ENCODE data around the gene SOCS6. TPM values are rescaled to one million over a fixed set of nuclear protein-coding genes. Genes with fewer than 3 reads are reported as not detected.

SOCS6 gene
- total RNA-seq, 1 experiment from 2014 or later = not detected

DNA sequence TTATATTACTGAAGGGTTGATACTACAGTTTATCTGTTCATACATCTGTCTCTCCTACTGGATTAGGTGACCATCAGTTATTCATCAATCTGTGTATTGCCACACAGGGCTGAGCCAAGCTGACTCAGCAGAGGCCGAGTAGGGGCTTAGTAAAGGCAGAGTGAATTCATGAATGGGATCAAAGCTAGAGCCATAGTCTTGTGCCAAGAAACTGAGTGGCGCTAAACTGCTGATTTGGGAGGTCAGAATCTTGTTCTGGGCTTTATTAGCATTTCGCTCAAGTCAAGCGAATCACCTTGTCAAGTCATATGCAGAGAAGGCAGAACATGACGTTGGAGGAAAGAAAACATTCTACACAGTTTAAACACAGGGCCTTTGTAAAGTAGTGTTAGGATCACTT, 34.1 kb downstream of the SOCS6 start:
- H3K79me2 ChIP-seq (ENCODE audit: low read length) = no peaks in the 10 kb centered on the region
- no peaks in the 10 kb centered on the region for H3K9me2 ChIP-seq (replicated peaks; ENCODE audit: insufficient read depth, low read length)

DNA sequence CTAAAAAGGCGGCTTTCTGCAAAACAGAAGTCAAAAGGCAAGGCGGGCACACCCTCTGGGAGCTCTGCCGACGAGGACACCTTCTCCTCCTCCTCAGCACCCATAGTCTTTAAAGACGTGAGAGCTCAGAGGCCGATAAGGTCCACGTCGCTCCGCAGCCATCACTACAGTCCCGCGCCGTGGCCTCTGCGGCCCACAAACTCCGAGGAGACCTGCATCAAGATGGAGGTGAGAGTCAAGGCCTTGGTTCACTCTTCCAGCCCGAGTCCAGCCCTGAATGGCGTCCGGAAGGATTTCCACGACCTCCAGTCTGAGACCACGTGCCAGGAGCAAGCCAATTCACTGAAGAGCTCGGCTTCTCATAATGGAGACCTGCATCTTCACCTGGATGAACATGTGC, 36.1 kb downstream of the SOCS6 start:
- H2AFZ ChIP-seq (ENCODE audit: low read length) = no peak overlapping the region
- H3K27ac ChIP-seq (ENCODE audit: low read length) = no peak overlapping the region
- no peak overlapping the region for H3K4me3 ChIP-seq (ENCODE audit: low read length)
- no peaks in the 10 kb centered on the region for H3K27me3 ChIP-seq (ENCODE audit: low read length)
- no peaks in the 10 kb centered on the region for H3K9me3 ChIP-seq (ENCODE audit: low read length)
- H3K79me2 ChIP-seq (ENCODE audit: low read length) = no peaks in the 10 kb centered on the region
- H3K9ac ChIP-seq (ENCODE audit: low read length) = no peak overlapping the region
- H3K36me3 ChIP-seq (ENCODE audit: insufficient read depth, low read length) = no peaks in the 10 kb centered on the region
- DNase-seq = no peak
- no peaks in the 10 kb centered on the region for H3K4me1 ChIP-seq (ENCODE audit: low read length)
- H3K4me2 ChIP-seq (ENCODE audit: low read depth, low read length, poor library complexity, severe bottlenecking) = no peak overlapping the region
- no peaks in the 10 kb centered on the region for H4K20me1 ChIP-seq (ENCODE audit: insufficient read depth, low read depth, low read length)
- H3K9me2 ChIP-seq (replicated peaks; ENCODE audit: insufficient read depth, low read length) = no peaks in the 10 kb centered on the region

More for the DNA sequence above, 34.1 kb downstream of the SOCS6 start:
- H3K4me1 ChIP-seq (ENCODE audit: low read length) = no peaks in the 10 kb centered on the region
- H3K9ac ChIP-seq (ENCODE audit: low read length) = no peak overlapping the region
- H3K9me3 ChIP-seq (ENCODE audit: low read length) = no peaks in the 10 kb centered on the region
- H3K4me2 ChIP-seq (ENCODE audit: low read depth, low read length, poor library complexity, severe bottlenecking) = no peak overlapping the region
- no peak overlapping the region for H3K4me3 ChIP-seq (ENCODE audit: low read length)
- H3K27ac ChIP-seq (ENCODE audit: low read length) = no peak overlapping the region
- DNase-seq = no peak
- no peak overlapping the region for H2AFZ ChIP-seq (ENCODE audit: low read length)
- no peaks in the 10 kb centered on the region for H3K36me3 ChIP-seq (ENCODE audit: insufficient read depth, low read length)
- H3K27me3 ChIP-seq (ENCODE audit: low read length) = no peaks in the 10 kb centered on the region
- no peaks in the 10 kb centered on the region for H4K20me1 ChIP-seq (ENCODE audit: insufficient read depth, low read depth, low read length)

DNA sequence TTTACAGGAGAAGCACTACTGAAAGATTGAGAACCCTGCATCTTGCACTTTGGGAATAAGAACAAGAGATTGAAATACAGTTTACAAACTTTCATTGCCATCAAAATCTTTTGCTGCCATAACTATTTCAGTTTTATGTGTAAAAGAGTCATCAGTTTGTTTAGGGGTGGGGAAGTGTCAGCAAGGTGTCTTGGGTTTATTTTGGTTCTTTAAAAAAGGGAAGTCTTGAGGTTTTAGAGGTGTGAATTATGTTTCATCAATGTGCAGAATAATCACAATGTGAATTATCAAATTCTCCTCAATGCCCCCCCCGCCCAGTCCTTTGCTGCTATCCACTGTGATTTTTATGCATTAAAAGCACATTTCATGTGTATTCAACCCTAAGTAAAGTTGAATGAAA, 37.4 kb downstream of the SOCS6 start:
- Histone ChIP-seq H3K79me2 (ENCODE audit: low read length) (no peaks in the 10 kb centered on the region), H3K4me2 (ENCODE audit: low read depth, low read length, poor library complexity, severe bottlenecking) (no peak overlapping the region), H3K4me1 (ENCODE audit: low read length) (no peaks in the 10 kb centered on the region), H3K27me3 (ENCODE audit: low read length) (no peaks in the 10 kb centered on the region), H2AFZ (ENCODE audit: low read length) (no peak overlapping the region), H3K9ac (ENCODE audit: low read length) (no peak overlapping the region), H3K4me3 (ENCODE audit: low read length) (no peak overlapping the region), H4K20me1 (ENCODE audit: insufficient read depth, low read depth, low read length) (no peaks in the 10 kb centered on the region), H3K9me3 (ENCODE audit: low read length) (no peaks in the 10 kb centered on the region), H3K9me2 (replicated peaks; ENCODE audit: insufficient read depth, low read length) (no peaks in the 10 kb centered on the region), H3K36me3 (ENCODE audit: insufficient read depth, low read length) (no peaks in the 10 kb centered on the region), H3K27ac (ENCODE audit: low read length) (no peak overlapping the region)
- DNase-seq = no peak

DNA sequence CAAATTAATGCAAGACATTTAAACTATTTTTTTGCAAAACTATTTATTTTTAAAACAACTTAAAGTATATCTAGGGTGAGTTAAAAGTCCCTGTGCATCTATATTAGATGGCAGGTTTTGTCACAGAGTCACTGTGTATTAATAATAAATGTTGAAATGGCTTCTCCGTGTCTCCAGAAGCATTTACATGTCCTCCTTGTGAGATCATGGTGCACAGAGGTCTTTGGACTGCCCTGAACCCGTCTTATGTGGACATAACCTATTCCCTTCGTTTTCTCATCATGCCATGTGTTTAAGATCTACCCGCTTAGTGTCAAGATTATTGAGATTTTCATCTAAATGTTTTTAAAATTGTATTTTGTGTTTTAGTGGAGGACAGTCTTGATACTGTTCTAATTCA, 39.3 kb downstream of the SOCS6 start:
- Histone ChIP-seq H3K27ac (ENCODE audit: low read length) (no peak overlapping the region), H3K9me2 (replicated peaks; ENCODE audit: insufficient read depth, low read length) (no peaks in the 10 kb centered on the region), H3K4me3 (ENCODE audit: low read length) (no peak overlapping the region), H3K27me3 (ENCODE audit: low read length) (no peaks in the 10 kb centered on the region), H3K9ac (ENCODE audit: low read length) (no peak overlapping the region), H3K79me2 (ENCODE audit: low read length) (no peaks in the 10 kb centered on the region), H3K4me1 (ENCODE audit: low read length) (no peaks in the 10 kb centered on the region), H3K9me3 (ENCODE audit: low read length) (no peaks in the 10 kb centered on the region), H2AFZ (ENCODE audit: low read length) (no peak overlapping the region), H4K20me1 (ENCODE audit: insufficient read depth, low read depth, low read length) (no peaks in the 10 kb centered on the region), H3K4me2 (ENCODE audit: low read depth, low read length, poor library complexity, severe bottlenecking) (no peak overlapping the region), H3K36me3 (ENCODE audit: insufficient read depth, low read length) (no peaks in the 10 kb centered on the region)
- DNase-seq = no peak

DNA sequence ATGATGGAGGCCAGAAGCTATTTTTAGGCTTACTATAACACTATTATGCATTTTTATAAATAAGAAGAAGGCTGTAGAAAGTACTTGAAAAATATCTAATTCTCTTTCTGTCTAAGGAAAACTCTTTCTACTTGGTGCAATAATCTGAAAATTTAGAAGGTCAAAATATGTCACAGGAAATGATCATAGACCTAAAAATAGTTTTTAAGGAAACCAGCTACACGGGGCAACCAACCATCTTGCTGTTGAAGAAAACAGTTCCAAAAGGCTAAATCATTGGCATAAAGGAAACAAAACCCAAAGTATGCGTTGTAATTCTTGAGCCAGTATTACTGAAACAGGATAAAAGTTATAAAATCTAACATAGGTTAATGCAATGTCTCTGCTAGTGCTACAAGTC, 40.2 kb downstream of the SOCS6 start:
- Histone ChIP-seq H3K36me3 (ENCODE audit: insufficient read depth, low read length) (no peaks in the 10 kb centered on the region), H3K4me1 (ENCODE audit: low read length) (no peaks in the 10 kb centered on the region), H3K79me2 (ENCODE audit: low read length) (no peaks in the 10 kb centered on the region), H3K4me2 (ENCODE audit: low read depth, low read length, poor library complexity, severe bottlenecking) (no peak overlapping the region), H3K9me3 (ENCODE audit: low read length) (no peaks in the 10 kb centered on the region), H2AFZ (ENCODE audit: low read length) (no peak overlapping the region), H3K27ac (ENCODE audit: low read length) (no peak overlapping the region), H3K9me2 (replicated peaks; ENCODE audit: insufficient read depth, low read length) (no peaks in the 10 kb centered on the region), H3K27me3 (ENCODE audit: low read length) (no peaks in the 10 kb centered on the region), H3K9ac (ENCODE audit: low read length) (no peak overlapping the region), H4K20me1 (ENCODE audit: insufficient read depth, low read depth, low read length) (no peaks in the 10 kb centered on the region), H3K4me3 (ENCODE audit: low read length) (no peak overlapping the region)
- DNase-seq = no peak

DNA sequence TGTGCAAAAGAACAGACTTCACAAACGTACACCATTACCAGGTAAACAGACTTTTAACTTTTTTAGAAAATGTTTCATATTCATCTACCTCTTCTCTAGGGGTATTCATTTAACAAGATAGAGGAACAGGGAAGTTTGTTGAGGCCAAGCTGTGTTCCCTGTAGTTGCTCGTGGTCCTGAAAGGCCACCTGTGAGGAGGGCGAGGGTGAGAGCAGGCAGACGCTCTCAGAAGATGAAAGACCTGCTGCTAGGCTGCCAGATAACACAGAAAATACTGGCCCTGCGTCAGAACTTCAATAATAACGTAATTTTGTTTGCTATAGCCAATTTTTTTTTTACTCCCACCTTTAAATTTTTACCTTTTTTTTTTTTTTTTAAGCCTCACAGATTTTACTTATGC, 42.0 kb downstream of the SOCS6 start:
- Histone ChIP-seq H3K4me3 (ENCODE audit: low read length) (no peak overlapping the region), H3K27ac (ENCODE audit: low read length) (no peak overlapping the region), H2AFZ (ENCODE audit: low read length) (no peak overlapping the region), H3K9me2 (replicated peaks; ENCODE audit: insufficient read depth, low read length) (no peaks in the 10 kb centered on the region), H3K27me3 (ENCODE audit: low read length) (no peaks in the 10 kb centered on the region), H3K4me1 (ENCODE audit: low read length) (no peaks in the 10 kb centered on the region), H4K20me1 (ENCODE audit: insufficient read depth, low read depth, low read length) (no peaks in the 10 kb centered on the region), H3K9ac (ENCODE audit: low read length) (no peak overlapping the region), H3K9me3 (ENCODE audit: low read length) (no peaks in the 10 kb centered on the region), H3K79me2 (ENCODE audit: low read length) (no peaks in the 10 kb centered on the region), H3K36me3 (ENCODE audit: insufficient read depth, low read length) (no peaks in the 10 kb centered on the region), H3K4me2 (ENCODE audit: low read depth, low read length, poor library complexity, severe bottlenecking) (no peak overlapping the region)
- DNase-seq = no peak

DNA sequence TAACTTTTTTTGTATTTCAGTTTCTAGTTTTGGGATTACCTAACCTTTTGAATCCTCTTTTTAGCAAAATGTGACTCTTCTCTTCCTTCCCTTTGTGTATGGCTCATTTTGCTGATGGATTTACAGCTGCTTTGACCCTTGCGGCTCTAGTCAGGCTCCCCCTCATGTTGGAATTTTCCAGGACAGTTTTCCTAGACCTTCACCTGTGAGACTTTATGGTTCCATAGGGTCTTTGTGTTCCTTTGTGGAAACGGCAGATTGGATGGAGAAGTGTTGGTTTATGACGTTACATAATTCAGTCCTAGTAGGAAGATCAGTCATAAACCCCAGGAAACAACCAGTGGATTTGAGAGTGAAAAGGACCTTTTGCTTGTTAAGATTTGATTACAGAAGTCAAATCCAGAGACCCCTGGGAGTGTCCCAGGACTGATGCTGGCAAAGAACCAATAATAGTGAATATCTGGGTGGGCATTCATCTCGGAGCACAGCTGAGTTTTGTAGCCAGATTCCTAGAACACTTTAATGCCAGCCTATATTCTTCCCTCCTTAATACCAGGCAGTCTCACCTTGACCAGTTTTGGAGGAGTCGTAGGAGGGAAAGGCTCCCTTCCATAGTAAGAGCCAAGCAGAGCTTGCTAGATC, 42.7 kb downstream of the SOCS6 start:
- H3K4me2 ChIP-seq (ENCODE audit: low read depth, low read length, poor library complexity, severe bottlenecking) = no peak overlapping the region
- H3K36me3 ChIP-seq (ENCODE audit: insufficient read depth, low read length) = no peaks in the 10 kb centered on the region
- H3K27ac ChIP-seq (ENCODE audit: low read length) = no peak overlapping the region
- no peak overlapping the region for H3K4me3 ChIP-seq (ENCODE audit: low read length)
- H3K27me3 ChIP-seq (ENCODE audit: low read length) = no peaks in the 10 kb centered on the region
- no peak overlapping the region for H2AFZ ChIP-seq (ENCODE audit: low read length)
- no peak for DNase-seq
- H3K9ac ChIP-seq (ENCODE audit: low read length) = no peak overlapping the region
- no peaks in the 10 kb centered on the region for H3K4me1 ChIP-seq (ENCODE audit: low read length)
- H4K20me1 ChIP-seq (ENCODE audit: insufficient read depth, low read depth, low read length) = no peaks in the 10 kb centered on the region
- H3K9me2 ChIP-seq (replicated peaks; ENCODE audit: insufficient read depth, low read length) = no peaks in the 10 kb centered on the region
- H3K9me3 ChIP-seq (ENCODE audit: low read length) = no peaks in the 10 kb centered on the region
- no peaks in the 10 kb centered on the region for H3K79me2 ChIP-seq (ENCODE audit: low read length)

DNA sequence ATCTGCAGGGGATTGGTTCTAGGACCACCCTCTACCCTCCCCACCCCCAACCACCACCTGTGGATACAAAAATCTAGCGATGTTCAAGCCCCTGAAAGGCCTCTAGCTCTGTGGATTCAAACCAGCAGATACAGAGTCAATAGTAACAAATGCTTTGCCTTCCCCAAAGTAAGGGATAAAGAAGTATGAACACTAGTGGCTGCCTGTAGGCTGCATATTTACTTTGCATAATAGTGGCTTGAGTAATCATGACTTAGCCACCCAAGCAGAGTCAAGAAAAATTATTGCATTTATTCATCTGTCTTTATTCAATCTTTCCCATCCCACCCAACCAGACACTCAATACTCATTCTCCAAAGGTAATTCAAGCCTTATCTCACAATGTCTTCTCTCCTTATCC, 43.8 kb downstream of the SOCS6 start:
- no peaks in the 10 kb centered on the region for H3K27me3 ChIP-seq (ENCODE audit: low read length)
- no peaks in the 10 kb centered on the region for H3K79me2 ChIP-seq (ENCODE audit: low read length)
- H2AFZ ChIP-seq (ENCODE audit: low read length) = no peak overlapping the region
- H3K9me2 ChIP-seq (replicated peaks; ENCODE audit: insufficient read depth, low read length) = no peaks in the 10 kb centered on the region
- no peak overlapping the region for H3K9ac ChIP-seq (ENCODE audit: low read length)
- no peaks in the 10 kb centered on the region for H3K36me3 ChIP-seq (ENCODE audit: insufficient read depth, low read length)
- DNase-seq = no peak
- no peak overlapping the region for H3K4me3 ChIP-seq (ENCODE audit: low read length)
- no peaks in the 10 kb centered on the region for H3K9me3 ChIP-seq (ENCODE audit: low read length)
- H4K20me1 ChIP-seq (ENCODE audit: insufficient read depth, low read depth, low read length) = no peaks in the 10 kb centered on the region
- H3K27ac ChIP-seq (ENCODE audit: low read length) = no peak overlapping the region
- no peak overlapping the region for H3K4me2 ChIP-seq (ENCODE audit: low read depth, low read length, poor library complexity, severe bottlenecking)
- H3K4me1 ChIP-seq (ENCODE audit: low read length) = no peaks in the 10 kb centered on the region

DNA sequence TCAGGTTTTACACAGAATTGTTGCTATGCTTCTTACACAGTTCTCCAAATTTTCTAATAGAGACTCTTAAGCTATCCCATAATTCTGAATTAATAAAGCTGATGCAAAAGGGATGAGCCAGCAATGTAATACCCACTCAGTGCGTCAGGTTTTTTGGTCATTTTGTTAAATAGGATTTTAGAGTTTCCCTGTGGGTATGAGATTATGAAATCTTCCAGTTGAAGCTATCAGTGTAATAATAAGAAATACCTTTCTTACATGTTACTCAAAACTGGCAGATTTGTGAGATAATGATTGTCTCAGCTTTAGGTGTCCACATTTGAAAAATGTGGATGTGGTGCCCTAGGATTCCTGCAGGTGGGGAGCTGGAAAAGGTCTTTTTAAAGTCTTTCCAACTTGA, 44.5 kb downstream of the SOCS6 start:
- no peaks in the 10 kb centered on the region for H3K79me2 ChIP-seq (ENCODE audit: low read length)
- no peaks in the 10 kb centered on the region for H3K9me3 ChIP-seq (ENCODE audit: low read length)
- H3K27me3 ChIP-seq (ENCODE audit: low read length) = no peaks in the 10 kb centered on the region
- H3K27ac ChIP-seq (ENCODE audit: low read length) = no peak overlapping the region
- no peaks in the 10 kb centered on the region for H3K9me2 ChIP-seq (replicated peaks; ENCODE audit: insufficient read depth, low read length)
- no peak overlapping the region for H2AFZ ChIP-seq (ENCODE audit: low read length)
- no peaks in the 10 kb centered on the region for H3K36me3 ChIP-seq (ENCODE audit: insufficient read depth, low read length)
- H3K4me3 ChIP-seq (ENCODE audit: low read length) = no peak overlapping the region
- no peaks in the 10 kb centered on the region for H4K20me1 ChIP-seq (ENCODE audit: insufficient read depth, low read depth, low read length)
- no peak overlapping the region for H3K9ac ChIP-seq (ENCODE audit: low read length)
- no peak overlapping the region for H3K4me2 ChIP-seq (ENCODE audit: low read depth, low read length, poor library complexity, severe bottlenecking)
- DNase-seq = no peak
- no peaks in the 10 kb centered on the region for H3K4me1 ChIP-seq (ENCODE audit: low read length)

All from Karpas-422 (cell line).